GM18870 (cell line): Measurements from ENCODE around the gene GOSR1.
"Not testable (repeated sequence)": the region's sequence is repeated elsewhere in the genome, so short reads cannot be mapped to it uniquely, and the experiment has no call there.

ENCODE experiments used
- ATAC-seq: cut with Tn5 transposase; IDR thresholded peaks from one replicate; pipeline ENCODE4 v1.9.1; 2021; ENCODE audit warnings: moderate library complexity; ENCODE audit not compliant: unreplicated experiment

GOSR1 gene

DNA sequence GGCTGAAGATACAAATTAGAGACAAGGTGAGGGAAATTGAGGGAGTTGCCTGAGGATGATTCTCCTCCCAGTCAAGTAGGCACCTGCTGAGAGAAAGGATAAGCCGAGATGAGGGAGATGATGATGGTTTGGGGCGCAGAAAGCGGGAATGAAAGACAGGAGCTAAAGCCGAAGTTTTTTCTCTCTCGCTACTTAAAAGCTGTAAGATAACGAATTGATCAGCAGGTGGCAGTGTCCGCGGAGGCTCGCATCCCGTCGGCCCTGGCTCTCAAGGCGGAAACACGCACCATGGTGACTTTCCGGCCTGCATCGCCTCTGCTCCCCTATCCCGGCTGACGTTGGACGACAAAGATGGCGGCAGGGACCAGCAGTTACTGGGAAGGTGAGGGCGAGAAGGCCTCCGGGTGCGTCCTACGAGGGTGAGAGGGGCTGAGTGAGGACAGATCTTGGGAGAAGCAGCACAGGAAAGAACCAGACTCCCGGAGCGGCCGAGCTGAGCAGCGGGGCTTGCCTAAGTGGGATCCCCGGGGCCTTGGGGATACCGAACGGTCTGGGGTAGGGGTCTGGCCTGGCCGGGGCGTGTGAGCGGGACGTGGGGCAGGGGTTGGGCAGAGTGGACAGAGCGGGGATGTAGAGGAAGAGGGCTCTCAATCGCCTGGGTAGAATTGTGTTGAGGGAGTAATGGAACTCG lies at the start of gene GOSR1:
TSS of gene GOSR1 (plus strand) at position 326 of the 691 bp plus-strand sequence. CDS start at position 352, 26 bp downstream.
- ATAC-seq = peak; percentile 89

DNA sequence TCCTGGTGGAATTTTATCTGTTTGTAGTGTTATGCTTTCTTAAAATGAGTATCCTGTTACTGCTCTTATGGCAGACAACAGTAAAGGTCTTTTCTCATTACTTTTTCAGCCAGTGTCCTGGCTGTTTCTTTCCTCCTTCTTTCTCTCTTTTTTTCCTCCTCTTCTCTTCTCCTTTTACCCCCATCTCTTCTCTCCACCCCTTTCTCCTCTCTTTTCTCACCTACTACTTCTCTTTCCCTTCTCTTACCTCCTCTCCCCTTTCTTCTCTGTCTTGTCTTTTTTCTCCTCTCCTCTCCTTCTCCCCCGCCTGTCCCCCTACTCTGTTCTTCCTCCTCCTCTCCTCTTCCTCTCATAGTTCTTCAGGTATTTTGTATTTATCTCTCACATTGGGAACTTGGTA lies 49.6 kb upstream of the GOSR1 start:
- no peak for ATAC-seq

DNA sequence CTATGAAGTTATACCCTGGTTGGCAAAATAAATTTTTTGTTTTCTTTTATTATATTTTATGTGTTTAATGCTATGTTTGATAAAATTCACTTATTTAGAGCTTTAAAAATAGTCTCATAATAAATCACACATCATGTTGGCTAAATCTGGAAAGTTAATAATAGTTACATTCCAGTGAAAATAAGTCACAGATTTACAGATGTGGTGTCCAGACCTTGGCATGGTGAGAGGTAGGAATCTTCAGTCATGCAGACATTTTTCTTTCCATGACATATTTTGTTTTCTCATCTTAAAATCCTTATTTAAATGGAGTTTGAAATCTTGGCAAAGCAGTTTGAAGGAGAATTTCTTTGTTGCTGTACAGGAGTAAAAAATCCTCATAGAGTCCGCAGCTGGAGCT lies 48.1 kb upstream of the GOSR1 start:
- no peak for ATAC-seq

- ATAC-seq = no peak
Observed at GRCh38 chr17:30433514-30433913, 43.7 kb upstream of the GOSR1 start.

- ATAC-seq = no peak
Observed at GRCh38 chr17:30436729-30437128, 40.5 kb upstream of the GOSR1 start.

GRCh38 chr17:30443721-30444120 lies 33.5 kb upstream of the GOSR1 start:
- ATAC-seq = no peak

DNA sequence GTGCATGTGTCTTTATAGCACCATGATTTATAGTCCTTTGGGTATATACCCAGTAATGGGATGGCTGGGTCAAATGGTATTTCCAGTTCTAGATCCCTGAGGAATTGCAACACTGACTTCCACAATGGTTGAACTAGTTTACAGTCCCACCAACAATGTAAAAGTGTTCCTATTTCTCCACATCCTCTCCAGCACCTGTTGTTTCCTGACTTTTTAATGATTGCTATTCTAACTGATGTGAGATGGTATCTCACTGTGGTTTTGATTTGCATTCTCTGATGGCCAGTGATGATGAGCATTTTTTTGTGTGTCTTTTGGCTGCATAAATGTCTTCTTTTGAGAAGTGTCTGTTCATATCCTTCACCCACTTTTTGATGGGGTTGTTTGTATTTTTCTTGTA lies 30.6 kb upstream of the GOSR1 start:
- not testable (repeated sequence) for ATAC-seq

- ATAC-seq = no peak
Observed at GRCh38 chr17:30449480-30449879, 27.7 kb upstream of the GOSR1 start.

DNA sequence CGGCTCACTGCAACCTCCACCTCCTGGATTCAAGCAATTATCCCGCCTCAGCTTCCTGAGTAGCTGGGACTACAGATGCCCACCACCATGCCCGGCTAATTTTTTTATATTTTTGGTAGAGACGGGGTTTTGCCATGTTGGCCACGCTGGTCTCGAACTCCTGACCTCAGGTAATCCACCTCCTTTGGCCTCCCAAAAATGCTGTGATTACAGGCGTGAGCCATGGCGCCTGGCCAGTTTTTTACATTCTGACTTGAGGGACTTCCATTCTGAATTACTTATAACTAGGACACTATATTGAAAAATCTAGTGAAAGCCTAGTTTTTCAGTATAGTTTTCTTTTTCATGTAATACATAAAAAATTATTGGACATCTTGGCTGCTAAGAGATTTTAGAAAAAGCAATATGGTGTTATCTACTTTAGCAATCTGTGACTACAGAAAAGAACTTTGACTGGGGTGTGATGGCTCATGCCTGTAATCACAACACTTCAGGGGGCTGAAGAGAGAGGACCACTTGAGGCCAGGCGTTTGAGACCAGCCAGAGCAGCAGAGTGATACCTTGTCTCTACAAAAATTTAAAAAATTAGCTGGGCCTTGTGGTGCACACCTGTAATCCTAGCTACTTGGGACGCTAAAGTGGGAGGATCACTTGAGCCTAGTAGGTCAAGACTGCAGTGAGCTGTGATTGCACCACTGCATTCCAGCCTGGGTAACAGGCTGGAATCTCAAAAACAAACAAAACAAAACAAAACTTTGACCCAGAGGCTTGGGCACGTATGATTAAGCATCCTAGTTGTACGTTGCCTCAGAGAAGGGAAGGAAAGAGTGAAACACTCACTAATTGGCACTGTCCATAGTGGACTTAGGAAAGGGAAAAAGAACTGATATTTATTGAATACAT lies 26.8 kb upstream of the GOSR1 start:
- ATAC-seq = no peak

DNA sequence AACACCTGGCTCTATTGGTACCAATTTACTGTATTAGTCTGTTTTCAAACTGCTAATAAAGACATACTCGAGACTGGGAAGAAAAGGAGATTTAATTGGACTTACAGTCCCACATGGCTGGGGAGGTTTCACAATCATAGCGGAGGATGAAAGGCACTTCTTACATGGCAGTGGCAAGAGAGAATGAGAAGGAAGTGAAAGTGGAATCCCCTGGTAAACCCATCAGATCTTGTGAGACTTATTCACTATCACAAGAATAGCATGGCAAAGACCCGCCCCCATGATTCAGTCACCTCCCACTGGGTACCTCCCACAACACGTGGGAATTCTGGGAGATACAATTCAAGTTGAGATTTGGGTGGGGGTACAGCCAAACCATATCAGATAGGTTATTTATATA lies 22.6 kb upstream of the GOSR1 start:
- no peak for ATAC-seq

DNA sequence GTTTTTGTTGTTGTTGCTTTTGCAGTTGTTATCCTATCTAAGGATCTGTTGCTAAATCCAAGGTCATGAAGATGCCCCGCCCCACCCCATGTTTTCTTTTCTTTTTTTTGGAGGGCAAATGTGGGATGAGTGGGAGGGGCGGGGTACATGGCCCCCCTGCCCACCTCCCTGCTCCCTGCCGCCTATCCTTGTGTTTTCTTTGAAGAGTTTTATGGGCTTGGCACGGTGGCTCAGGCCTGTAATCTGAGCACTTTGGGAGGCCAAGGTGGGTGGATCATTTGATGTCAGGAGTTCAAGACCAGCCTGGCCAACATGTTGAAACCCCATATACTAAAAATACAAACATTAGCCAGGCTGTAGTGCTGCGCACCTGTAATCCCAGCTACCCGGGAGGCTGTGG lies 18.8 kb upstream of the GOSR1 start:
- ATAC-seq = no peak

DNA sequence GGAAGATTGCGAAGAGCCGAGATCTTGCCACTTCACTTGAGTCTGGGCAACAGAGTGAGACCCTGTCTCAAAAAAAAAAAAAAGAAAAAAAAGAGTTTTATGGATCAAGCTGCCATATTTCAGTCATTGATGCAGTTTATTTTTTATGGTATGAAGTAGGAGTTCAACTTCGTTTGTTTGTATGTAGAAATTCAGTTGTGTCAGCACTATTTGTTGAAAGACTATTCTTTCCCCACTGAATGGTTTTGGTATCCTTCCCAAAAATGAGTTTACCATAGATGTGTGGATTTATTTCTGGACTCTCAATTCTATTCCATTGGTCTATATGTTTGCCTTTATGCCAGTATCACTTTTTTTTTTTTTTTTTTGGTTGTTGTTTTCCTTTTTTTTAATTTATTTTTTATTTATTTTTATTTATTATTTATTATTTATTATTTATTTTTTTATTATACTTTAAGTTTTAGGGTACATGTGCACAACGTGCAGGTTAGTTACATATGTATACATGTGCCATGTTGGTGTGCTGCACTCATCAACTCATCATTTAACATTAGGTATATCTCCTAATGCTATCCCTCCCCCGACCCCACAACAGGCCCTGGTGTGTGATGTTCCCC lies 18.3 kb upstream of the GOSR1 start:
- ATAC-seq = not testable (repeated sequence)

DNA sequence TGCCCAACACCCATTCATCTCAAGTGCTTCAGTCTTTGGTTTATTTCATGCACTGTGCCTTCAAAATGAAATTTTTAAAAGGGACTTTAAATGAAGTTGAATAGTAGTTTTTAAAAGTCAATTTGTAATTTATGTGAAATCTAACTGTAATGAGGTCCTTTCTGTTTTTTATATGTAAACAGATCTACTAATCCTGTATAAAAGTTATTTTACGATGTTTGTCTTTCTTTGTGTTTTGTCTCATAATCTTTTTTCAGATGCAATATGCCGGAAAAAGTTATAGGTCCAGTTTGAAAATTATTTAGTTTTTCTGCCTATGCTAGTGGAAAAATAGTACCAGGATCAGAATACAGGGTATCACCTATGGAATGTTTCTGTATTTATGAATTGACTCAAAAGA lies 8.7 kb upstream of the GOSR1 start:
- no peak for ATAC-seq

- ATAC-seq = no peak
Observed at GRCh38 chr17:30472238-30472890, 4.8 kb upstream of the GOSR1 start.

- ATAC-seq = no peak
Observed at GRCh38 chr17:30475206-30475605, 2.0 kb upstream of the GOSR1 start.

DNA sequence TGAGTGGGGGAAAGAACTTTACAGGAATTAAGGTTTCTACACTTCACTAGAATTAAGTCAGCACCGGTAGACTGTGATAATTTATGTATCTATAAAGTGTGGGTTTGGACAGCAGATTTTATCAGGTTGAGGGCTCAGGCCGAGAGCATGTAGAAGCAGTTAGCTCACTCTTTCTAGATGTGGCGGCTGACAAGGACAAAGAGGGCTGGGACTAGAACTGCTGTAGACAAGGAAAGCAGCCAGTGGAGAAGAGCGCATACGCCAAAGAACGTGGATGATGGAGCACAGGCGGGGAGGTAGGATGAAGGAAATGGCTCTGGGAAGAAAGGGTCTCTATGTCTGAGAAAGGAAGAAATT lies 504 bp upstream of the GOSR1 start:
- ATAC-seq = peak; percentile 13

GRCh38 chr17:30477774-30478115 lies 537 bp downstream of the GOSR1 start:
- ATAC-seq = no peak

DNA sequence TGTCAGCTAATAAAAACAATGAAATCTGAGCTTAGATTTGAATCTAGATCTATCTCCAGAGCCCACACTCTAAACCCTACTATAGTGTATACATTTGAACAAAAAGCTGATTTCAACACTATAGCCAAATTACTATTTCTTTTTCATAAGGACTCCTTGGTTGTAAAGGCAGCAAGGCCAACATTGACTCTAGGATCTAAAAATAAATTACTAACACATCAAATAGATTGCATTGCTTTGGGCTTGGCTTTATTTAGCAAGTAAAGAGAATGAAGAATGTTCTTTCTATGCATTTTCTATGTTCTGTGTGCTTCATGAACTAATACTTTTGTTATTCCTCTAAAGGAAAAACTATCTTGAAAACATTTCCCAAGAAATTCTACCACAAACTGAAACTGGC lies 5.3 kb downstream of the GOSR1 start:
- no peak for ATAC-seq

- no peak for ATAC-seq
Observed at GRCh38 chr17:30483159-30483558, 6.0 kb downstream of the GOSR1 start.

GRCh38 chr17:30493780-30494179 lies 16.6 kb downstream of the GOSR1 start:
- ATAC-seq = no peak

GRCh38 chr17:30495586-30495985 lies 18.4 kb downstream of the GOSR1 start:
- ATAC-seq = no peak
